DMS114 treated with DMSO at 0.1 percent for 48 hours (cell line): Measurements from ENCODE around the gene PCYT2.
"Not testable (repeated sequence)": the region's sequence is repeated elsewhere in the genome, so short reads cannot be mapped to it uniquely, and the experiment has no call there.

Experiments
- DNase-seq: peaks from one replicate; lab custom pipeline; 2025; ENCODE audit not compliant: unreplicated experiment; lab: John Stamatoyannopoulos, UW

PCYT2 gene

DNA sequence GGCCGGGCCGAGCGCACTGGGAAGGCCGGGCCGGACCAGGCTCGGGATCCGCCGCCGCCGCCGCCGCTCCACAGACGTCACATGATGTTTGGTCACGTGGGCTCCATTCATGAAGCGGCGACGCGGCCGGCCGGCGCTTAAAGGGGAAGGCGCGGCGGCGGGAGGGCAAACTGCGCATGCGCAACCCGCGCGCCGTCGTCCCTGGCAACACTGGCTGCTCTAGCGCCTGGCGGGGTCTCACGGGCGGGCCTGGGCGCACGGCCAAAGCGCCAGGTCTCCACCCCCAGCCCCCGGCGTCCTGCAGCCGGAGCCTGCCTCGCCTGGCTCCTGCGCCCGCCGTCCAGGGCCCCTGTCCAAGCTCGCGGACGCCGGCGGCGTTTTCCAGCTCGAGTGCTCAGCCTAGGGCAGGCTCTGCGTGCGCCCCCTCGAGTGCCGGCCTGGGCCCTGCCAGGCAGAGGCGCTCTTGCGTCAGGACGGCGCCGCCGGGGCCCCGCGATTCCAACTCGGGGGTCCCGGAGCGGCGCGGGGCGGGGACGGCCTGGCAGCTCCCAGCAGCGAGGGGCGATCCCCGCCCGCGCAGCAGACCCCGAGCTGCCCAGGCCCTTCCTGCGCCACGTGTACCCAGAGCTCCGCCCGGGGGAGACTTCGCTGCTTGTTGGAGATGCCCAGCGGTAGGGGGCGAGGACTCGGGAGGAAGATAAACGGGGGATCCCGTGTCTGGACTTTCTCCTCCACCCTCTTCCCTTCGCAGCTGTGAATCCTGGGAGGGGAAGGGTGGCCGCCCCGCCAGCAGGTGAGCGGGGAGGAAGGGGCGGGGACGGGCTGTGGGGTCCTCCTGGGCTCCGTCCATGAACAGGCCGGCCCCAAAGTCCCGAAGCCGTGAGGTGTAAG lies 16.7 kb upstream of the PCYT2 start, which contains the start of gene MAFG:
TSS of gene MAFG (minus strand) at position 83 of the 891 bp plus-strand sequence. CDS start 4,550 bp downstream, outside the sequence.
- peak; percentile 81 for DNase-seq

DNA sequence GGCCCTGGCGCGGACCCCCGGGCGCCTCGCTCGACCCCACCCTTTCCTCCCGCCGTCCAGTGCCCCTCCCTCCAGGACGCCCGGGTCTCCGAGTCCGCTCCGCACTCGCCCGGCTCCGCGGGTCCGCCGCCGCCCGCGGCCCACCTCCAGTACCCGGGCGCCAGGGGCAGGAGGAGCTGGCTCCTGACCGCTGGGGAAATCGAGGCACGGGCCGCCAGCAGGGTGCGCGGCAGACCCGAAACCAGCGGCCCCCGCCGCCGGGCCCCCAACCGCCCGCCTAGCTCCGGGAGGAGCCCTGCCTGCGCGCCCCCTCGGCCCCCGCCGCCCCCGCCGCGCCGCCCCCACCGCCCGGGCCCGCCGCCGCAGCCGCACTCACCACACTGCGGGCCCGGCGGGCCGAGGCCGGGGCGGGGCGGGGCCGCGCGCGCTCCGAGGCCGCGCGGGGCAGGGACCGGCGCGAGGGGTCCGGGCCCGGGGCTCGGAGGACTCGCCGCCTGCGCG lies 16.0 kb upstream of the PCYT2 start:
- no peak for DNase-seq

DNA sequence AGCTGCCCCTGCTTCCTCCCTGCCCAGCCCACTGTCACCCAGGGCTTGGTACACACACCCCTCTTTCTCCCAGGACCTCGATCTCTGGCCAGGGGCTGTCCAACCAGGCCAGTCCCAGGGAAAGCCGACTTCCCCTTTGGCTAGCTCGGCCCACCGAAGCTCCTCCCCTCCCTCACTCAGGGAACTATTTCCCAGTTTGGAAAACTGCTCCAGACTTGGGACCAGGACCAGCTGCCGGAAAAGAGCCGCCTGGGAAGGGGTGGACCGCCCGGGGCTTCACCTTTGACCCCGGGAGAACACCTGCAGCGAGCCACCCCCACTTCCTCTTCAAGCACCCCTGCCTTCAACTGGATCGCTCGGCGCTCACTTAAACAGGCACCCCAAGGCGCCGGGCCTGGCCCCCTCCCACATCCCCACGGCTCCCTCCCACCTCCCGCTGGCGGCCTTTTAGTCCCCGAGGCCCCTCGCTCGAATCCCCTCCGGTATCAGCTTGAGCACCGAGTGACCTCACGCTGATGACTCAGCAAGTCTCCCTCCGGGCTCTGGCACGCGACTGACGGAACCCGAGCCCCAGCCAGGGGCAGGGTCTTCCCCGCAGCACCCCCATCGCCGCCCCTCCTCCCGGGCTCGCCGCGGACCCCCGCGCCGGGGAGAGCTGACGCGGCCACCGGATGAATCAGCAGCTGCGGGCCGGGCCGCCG lies 15.4 kb upstream of the PCYT2 start:
- no peak for DNase-seq

DNA sequence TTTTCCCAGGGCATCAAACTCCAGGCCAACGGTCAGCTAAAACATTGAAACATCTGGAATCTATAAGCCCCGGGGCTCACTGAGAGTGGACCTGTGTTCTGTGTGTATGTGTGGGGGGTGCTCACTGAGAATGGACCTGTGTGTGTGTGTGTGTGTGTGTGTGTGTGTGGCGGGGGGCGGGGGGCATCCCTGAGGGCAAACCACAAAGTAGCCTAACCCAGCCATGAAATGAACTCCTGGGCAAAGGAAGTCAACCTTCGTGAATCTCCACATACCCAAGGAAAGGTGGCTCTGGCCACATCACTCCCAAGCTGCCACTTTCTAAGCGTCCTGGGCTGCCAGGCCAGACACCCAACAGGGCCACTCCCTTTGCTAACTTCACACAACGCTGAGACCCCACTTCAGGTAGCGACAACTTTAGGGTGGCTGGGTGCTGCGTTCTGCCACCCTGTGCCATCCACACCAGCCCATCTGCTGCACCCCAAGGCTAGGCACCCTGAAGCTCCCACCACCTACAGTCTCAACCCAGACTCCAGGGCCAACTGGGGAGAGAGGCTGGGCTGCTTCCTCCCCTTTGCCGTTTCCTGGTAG lies 14.8 kb upstream of the PCYT2 start:
- no peak for DNase-seq

DNA sequence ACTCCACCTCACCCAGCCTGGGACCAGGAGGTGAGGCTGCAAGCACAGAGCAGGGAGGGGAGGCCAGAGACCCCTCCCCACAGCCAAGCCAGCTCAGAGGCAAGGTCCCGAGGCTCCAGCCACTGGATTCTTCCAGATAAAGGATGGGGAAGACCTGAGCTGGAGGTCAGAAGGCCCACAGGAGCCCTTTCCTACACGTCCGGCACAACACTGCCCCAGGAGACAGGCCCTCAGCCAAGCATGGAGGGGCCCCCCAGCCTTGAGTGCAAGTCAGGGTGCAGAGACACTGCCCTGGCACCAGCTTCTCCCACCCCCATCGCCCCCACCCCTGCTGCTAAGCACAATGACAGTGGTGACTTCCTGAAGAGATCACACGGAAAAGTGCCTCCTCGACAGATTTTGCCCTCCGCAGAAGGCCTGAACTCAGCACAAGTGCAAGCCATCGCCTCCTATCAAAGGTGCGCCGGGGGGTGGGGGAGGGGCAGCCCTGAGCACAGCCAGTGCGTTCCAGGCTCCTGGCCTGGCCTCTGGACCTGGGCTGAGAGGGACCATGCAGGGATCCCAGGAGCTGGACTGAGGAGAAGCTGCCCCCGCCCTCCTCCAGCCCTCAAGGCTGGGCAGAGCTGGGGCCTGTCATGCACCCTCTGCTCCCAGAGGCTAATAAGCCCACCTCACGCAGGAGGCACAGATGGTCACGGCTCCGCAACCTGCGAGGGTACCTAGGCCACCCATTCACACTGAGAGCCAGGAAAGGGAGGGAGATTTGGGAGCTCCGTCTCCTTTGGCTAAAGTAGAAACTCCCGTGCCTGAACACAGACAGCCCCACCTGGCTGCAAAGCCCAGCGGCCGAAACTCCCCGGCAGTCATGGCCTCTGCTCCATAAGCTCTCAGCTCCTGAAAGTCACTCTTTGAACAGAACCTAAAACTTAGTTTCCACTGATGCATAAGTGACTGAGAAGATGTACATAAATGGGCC lies 13.6 kb upstream of the PCYT2 start:
- DNase-seq, result no peak

DNA sequence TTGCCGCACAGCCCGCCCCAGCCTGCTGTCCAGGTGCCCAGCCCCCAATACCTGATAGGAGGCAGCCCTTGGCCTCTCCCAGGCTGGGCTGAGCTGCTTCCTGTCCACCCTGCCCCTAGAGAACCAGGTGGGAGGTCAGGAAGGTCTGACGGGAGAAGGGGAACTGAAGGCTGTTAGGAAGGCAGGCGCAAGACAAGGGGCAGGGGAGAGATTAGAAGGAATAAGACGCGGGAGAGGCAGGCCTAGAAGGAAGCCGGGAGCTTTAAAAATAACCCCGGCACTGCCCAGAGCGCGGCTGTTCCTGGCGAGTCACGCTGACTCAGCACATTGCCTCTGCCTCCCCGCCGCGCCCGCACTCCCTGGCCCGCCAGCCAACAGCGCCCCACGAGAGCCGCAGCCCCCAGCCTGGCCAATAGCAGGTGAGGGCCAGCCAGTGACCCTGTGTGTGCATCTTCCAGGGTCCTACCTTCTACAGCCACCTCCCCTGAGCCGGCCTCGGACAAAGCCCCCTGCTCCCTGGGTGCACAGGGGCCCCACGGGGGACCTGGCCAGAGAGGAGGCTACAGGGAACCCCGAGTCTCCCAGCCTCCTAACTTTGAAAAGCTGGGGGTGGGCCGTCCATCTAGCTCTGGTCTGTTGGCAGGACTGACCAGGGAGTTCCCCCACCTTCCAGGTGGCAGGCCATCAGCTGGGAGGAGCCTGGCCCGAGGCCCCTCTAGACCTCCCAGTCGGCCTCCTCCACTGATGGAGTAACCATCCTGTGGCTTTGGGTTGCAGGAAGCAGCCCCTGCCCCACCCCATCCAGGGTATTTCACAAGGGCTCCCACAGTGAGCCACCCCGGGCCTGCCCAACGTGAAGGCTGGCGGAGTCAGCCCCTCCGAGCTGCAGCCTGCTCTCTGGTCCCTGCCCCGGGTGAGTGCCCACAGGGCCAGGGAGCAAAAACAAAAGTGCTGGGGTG lies 12.4 kb upstream of the PCYT2 start:
- no peak for DNase-seq

DNA sequence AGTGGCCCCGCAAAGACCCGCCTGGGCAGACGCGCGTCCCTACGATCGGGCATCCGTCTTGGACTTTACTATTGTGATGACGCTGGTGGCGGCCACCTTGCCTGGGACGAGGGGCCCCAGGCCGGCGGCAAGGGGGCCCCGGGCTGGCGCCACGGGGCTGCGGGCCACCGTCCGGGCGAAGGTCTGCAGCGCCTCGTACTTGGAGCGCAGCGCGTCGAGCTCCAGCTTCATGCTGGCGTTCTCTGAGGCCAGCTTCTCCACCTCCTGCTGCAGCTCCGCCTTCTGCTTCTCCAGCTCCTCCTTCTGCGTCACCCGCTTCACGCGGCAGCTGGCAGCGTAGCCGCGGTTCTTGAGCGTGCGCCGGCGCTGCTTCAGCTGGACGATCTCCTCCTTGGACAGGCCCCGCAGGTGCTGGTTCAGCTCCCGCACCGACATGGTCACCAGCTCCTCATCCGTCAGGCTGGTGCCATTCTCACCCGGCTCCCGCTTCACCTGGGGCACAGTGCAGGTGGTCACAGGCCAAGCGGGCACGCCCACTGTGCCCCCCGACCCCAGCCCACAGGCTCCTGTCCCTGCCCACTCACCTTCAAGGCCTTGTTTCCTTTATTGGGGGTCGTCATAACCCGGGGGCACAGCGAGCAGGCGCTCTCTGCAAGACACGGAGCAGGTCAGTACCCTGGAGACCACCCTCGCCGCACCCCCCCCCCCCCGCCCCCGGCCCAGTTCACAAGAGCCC lies 11.5 kb upstream of the PCYT2 start:
- no peak for DNase-seq

DNA sequence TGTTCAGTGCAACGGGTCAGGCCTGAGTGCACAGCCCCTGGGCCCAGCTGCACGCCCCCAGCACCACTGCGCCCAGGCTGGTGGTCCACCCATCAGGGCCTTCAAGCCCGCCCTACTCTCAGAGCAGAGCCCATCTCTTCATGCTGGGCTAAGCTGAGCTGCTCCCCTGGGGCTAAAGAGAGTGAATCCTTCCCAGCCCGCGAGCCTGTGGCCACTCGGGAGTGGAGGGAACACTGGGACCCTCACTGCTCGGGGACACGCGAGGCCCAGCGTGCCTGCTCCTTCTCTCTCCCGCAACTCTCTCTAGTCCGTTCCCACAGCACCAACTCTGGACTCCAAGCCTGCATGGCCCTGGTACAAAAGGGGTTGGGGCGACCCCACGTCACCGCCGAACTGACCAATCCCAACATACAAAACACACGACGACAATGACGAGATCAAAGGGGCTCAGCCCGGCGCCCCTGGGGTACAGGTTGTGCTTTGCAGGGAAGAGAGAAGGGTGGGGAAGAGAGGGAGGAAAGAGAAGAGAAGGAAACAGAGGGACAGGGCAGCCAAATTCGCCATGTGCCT lies 10.9 kb upstream of the PCYT2 start:
- no peak for DNase-seq

DNA sequence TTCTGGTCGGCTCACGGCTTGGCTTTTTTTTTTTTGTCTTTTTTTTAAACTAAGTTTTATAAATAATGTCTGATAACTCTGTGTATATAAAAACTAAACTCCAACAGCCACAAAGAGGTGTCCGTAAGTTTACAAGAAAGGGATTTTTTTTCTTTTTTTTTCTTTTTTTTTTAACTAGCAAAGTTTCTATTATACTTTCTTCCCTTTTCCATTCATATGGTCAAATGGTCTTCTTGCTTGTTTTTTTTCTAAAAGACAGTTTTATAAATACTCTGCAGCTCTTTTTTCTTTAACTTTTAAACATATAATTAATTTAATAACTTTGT lies 10.3 kb upstream of the PCYT2 start:
- DNase-seq, result no peak

DNA sequence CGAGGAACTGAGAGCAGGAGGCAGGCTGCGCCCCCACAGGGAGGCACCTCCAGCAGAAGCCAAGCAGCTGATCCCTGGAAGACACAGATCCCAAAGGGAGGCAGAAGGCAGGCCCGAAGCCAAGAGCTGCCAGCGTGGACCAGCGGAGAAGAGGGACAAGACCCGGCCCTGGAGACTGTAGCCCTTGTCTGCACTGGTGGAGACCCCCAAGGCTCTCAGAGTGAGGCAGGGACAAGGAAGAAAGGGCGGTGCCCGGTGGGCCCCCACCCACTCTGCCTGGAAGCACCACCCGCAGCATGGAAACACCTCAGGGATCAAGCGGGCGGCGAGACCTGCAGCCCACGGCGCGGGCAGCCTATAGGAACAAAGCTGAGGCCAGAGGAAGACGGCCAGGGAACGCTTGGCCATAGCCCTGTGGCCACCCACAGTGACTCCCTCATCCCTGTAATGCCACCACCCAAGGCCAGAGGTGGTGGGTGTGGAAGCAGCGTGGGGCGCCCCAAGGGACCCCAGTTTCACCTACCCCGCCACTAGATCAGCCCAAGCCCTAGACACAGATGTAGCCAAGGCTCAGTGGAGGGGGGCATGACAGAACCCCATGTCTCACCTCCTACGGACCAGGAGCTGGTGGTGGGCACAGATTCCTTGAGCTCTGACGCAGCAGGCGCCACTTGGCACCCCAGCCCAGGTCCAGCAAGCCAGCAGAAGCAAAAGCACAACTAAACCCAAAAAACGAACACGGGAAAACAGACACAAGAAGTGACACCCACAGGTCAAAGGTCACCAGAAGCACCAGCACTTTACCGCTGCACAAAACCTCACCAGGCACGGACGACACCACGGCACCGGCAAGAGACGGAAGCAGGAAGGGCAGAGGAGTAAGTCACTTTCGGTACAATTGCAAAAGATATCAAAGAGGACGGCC lies 9.7 kb upstream of the PCYT2 start:
- no peak for DNase-seq

DNA sequence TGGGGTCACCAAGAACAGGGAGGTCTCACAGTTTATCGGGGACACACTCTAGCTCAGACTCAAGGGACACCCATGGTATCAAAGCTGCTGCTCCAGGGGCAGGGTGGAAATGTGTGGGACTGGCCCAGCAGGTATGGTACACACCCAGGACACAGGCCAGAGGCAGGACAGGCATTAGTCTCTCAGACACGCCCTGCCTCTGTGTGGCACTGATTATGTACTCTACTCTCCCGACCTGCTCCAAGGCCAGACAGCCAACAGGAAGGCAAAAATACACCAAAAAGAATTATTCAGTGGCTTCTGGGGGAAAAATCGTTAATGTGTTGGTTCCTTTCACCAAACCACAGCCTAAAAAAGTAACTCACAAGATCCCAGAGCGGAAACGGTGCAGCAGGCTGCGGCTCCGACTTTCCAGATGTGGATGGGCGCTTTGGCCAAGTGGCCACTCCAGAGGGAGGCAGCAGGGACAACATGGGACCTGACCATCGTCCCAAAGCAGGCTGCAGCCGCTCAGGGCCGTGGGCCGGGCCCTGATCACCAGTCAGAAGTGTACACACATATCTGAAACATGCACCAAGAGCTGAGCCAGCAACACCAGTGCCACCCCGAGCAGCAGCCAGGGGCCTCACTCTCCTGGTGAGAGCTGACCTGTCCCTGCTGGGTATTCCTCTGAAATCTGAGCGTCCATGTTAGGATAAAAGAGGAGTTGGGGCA lies 7.8 kb upstream of the PCYT2 start:
- no peak for DNase-seq

DNA sequence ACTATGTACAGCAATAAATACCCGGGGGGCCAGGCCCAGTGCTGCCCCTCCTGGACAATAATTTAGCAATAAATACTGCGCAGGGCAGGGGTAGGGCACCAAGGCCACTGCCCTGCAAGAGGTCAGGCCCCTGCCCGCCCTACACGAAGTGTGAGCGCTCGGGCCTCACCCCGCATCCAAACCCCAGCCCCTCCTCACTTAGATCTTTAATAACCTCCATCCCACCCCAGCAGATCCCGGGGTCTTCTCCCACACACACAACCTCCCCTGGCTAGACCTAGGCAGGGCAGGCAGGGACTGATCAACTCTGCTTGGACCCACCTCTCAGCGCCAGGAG lies 7.1 kb upstream of the PCYT2 start:
- DNase-seq, result not testable (repeated sequence)

DNA sequence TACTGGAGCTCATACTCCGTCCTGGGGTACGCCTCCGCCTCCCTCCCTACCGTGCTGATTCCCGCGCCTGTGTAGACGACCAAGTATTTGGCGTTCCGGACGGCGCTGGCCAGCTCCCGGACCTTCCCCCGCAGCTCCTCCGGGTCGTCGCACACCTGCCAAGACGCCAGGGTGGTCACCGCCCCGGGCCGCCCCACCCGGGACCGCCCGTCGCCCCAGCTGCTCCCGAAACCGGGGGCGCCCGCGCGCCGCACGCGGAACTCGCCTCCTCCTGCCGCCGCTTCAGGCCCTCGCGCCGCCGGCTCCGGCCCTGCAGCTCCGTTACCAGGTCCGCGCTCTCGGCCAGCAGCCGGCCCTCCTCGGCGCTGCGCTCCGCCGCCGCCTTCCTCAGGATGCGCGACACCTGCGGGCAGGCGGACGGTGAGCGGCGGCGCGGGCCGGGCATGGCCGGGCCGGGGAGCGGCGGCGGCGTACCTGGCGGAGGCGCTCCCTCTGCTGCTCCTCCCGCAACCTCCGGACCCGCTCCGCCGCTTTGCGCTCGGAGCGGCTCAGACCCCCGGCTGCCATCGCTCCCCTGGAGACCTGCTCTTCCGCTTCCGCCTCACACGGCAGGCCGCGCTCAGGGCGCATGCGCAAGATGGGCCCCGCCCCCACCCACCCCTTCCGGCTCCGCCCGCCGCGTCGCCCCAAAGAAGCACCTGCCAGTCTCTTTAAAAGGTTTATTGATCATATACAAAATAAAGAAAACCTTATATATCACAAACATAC lies 6.5 kb upstream of the PCYT2 start, which contains the start of gene SIRT7:
TSS of gene SIRT7 (minus strand) at position 612 of the 768 bp plus-strand sequence. CDS start at position 567, 45 bp downstream.
- peak; percentile 51 for DNase-seq

DNA sequence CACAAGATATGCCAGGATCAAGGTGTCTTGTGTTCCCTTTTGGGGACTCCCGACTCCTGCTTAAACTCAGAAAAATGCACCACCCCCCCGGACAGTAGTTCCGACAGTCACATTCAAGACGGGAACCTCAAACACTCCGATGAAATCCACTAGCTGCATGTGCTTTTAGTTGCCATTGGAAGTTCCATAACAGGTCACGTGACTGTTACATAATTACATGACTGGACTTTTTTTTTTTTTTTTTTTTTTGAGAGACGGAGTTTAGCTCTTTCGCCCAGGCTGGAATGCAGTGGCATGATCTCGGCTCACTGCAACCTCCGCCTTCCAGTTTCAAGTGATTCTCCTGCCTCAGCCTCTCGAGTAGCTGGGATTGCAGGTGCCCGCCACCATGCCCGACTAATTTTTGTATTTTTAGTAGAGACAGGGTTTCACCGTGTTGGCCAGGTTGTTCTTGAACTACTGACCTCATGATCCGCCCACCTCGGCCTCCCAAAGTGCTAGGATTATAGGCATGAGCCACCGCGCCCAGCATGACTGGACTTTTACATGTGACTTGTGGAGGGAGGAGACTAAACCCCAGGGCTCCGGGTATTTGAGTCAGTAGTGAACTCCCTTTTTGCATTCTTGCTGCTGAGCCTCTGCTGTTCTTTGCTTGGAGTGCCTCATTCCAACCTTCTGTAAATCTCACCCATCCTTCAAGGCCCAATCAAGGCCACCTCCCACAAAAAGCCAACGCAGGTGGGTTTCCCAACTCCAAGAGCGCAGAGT lies 5.2 kb upstream of the PCYT2 start:
- no peak for DNase-seq

DNA sequence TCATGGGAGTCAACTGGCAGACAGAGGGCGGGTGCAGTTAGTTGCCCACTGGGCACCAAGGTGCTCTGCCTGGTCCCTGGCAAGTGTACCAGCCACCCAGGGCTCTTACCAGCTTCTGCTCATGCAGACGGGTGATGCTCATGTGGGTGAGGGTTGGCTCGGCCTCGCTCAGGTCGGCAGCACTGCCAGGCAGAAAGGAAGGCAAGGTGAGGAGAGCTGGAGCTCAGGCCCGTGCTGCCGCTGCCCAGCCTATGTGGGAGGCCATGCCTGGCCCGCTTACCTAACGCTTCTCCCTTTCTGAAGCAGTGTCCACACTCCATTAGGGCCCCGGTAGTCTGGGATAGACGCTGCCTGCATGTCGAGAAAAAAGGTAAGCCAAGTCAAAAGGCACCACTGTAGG lies 4.1 kb upstream of the PCYT2 start:
- DNase-seq, result no peak
